ENCODE data around the gene VWC2L.

VWC2L gene

GRCh38 chr2:214545898-214546542 is 135.2 kb downstream of the VWC2L start:
- no peak overlapping the region for H3K4me2 ChIP-seq
- no peaks in the 10 kb centered on the region for H4K20me1 ChIP-seq
- peaks cover 0 to 8% (median 0%) of the 10 kb centered on the region in 10 experiments; a peak in 7 of 20 replicates for H3K4me1 ChIP-seq
- H3K9me3 ChIP-seq (replicated peaks in 1 of 11) = no peaks in the 10 kb centered on the region
- no peaks in the 10 kb centered on the region for H3K36me3 ChIP-seq
- no peak overlapping the region for H3K9ac ChIP-seq
- H3K4me3 ChIP-seq = no peak overlapping the region
- H3K27me3 ChIP-seq = no peaks in the 10 kb centered on the region
- no peak for TF ChIP-seq Cebpa-rat (IDR thresholded peaks at IDR 0.05)
- no peak overlapping the region for H3K27ac ChIP-seq

GRCh38 chr2:214547931-214548330 is 137.1 kb downstream of the VWC2L start:
- Histone ChIP-seq H3K9ac (no peak overlapping the region), H3K4me1 (peaks cover 0 to 15% (median 0%) of the 10 kb centered on the region in 10 experiments; a peak in 7 of 20 replicates), H3K9me3 (replicated peaks in 1 of 11) (no peaks in the 10 kb centered on the region), H3K27me3 (no peaks in the 10 kb centered on the region), H3K4me2 (no peak overlapping the region), H3K27ac (no peak overlapping the region), H3K4me3 (no peak overlapping the region), H4K20me1 (no peaks in the 10 kb centered on the region), H3K36me3 (no peaks in the 10 kb centered on the region)
- no peak for TF ChIP-seq Cebpa-rat (IDR thresholded peaks at IDR 0.05)

- Histone ChIP-seq H3K36me3 (no peaks in the 10 kb centered on the region), H3K9ac (no peak overlapping the region), H3K27me3 (no peaks in the 10 kb centered on the region), H4K20me1 (no peaks in the 10 kb centered on the region), H3K4me3 (no peak overlapping the region), H3K4me1 (peaks cover 0 to 15% (median 0%) of the 10 kb centered on the region in 10 experiments; a peak in 7 of 20 replicates), H3K9me3 (replicated peaks in 1 of 11) (no peaks in the 10 kb centered on the region), H3K4me2 (0 out of 22 replicates have a peak overlapping the region, but pooled peaks of 1 of the 11 experiments have one; percentile 40), H3K27ac (no peak overlapping the region)
- TF ChIP-seq Cebpa-rat (IDR thresholded peaks at IDR 0.05) = no peak
Measured at GRCh38 chr2:214549946-214550345, 139.1 kb downstream of the VWC2L start.

GRCh38 chr2:214550786-214551185 is 139.9 kb downstream of the VWC2L start:
- Histone ChIP-seq H3K4me3 (no peak overlapping the region), H4K20me1 (no peaks in the 10 kb centered on the region), H3K36me3 (no peaks in the 10 kb centered on the region), H3K4me2 (peak overlapping the region in 3 of 11 experiments; percentile 14 to 40 (median 28); a peak in 5 of 22 replicates), H3K9me3 (replicated peaks in 1 of 11) (no peaks in the 10 kb centered on the region), H3K27me3 (no peaks in the 10 kb centered on the region), H3K9ac (no peak overlapping the region), H3K27ac (no peak overlapping the region), H3K4me1 (peaks cover 0 to 15% (median 0%) of the 10 kb centered on the region in 10 experiments; a peak in 7 of 20 replicates)
- TF ChIP-seq Cebpa-rat (IDR thresholded peaks at IDR 0.05) = no peak

- H3K4me2 ChIP-seq = no peak overlapping the region
- peaks cover 0 to 16% (median 0%) of the 10 kb centered on the region in 10 experiments; a peak in 5 of 20 replicates for H3K4me1 ChIP-seq
- no peak for TF ChIP-seq Cebpa-rat (IDR thresholded peaks at IDR 0.05)
- no peaks in the 10 kb centered on the region for H3K27me3 ChIP-seq
- no peak overlapping the region for H3K27ac ChIP-seq
- H3K36me3 ChIP-seq = no peaks in the 10 kb centered on the region
- peaks cover 0 to 5% (median 0%) of the 10 kb centered on the region in 11 experiments; a peak in 1 of 22 replicates for H3K9me3 ChIP-seq (replicated peaks in 1 of 11)
- no peaks in the 10 kb centered on the region for H4K20me1 ChIP-seq
- no peak overlapping the region for H3K9ac ChIP-seq
- H3K4me3 ChIP-seq = no peak overlapping the region
Measured at GRCh38 chr2:214557884-214558283, 147.0 kb downstream of the VWC2L start.

- Histone ChIP-seq H4K20me1 (no peaks in the 10 kb centered on the region), H3K9ac (no peak overlapping the region), H3K4me2 (no peak overlapping the region), H3K9me3 (replicated peaks in 1 of 11) (peaks cover 0 to 5% (median 0%) of the 10 kb centered on the region in 11 experiments; a peak in 1 of 22 replicates), H3K27me3 (no peaks in the 10 kb centered on the region), H3K4me1 (peaks cover 0 to 16% (median 0%) of the 10 kb centered on the region in 10 experiments; a peak in 5 of 20 replicates), H3K4me3 (no peak overlapping the region), H3K27ac (no peak overlapping the region), H3K36me3 (no peaks in the 10 kb centered on the region)
- no peak for TF ChIP-seq Cebpa-rat (IDR thresholded peaks at IDR 0.05)
Measured at GRCh38 chr2:214558341-214558740, 147.5 kb downstream of the VWC2L start.

GRCh38 chr2:214560176-214560575 is 149.3 kb downstream of the VWC2L start:
- Histone ChIP-seq H3K36me3 (no peaks in the 10 kb centered on the region), H3K9ac (no peak overlapping the region), H3K27ac (no peak overlapping the region), H3K4me1 (peaks cover 0 to 16% (median 0%) of the 10 kb centered on the region in 10 experiments; a peak in 5 of 20 replicates), H4K20me1 (no peaks in the 10 kb centered on the region), H3K4me2 (peak overlapping the region in 1 of 11 experiments; percentile 27; a peak in 1 of 22 replicates), H3K4me3 (no peak overlapping the region), H3K9me3 (replicated peaks in 1 of 11) (peaks cover 0 to 5% (median 0%) of the 10 kb centered on the region in 11 experiments; a peak in 1 of 22 replicates), H3K27me3 (no peaks in the 10 kb centered on the region)
- TF ChIP-seq Cebpa-rat (IDR thresholded peaks at IDR 0.05) = no peak

GRCh38 chr2:214560618-214561190 is 149.8 kb downstream of the VWC2L start:
- no peak for TF ChIP-seq Cebpa-rat (IDR thresholded peaks at IDR 0.05)
- H3K4me3 ChIP-seq = no peak overlapping the region
- peaks cover 0 to 16% (median 0%) of the 10 kb centered on the region in 10 experiments; a peak in 5 of 20 replicates for H3K4me1 ChIP-seq
- no peak overlapping the region for H3K27ac ChIP-seq
- peaks cover 0 to 5% (median 0%) of the 10 kb centered on the region in 11 experiments; a peak in 1 of 22 replicates for H3K9me3 ChIP-seq (replicated peaks in 1 of 11)
- H3K36me3 ChIP-seq = no peaks in the 10 kb centered on the region
- no peak overlapping the region for H3K9ac ChIP-seq
- no peaks in the 10 kb centered on the region for H3K27me3 ChIP-seq
- no peaks in the 10 kb centered on the region for H4K20me1 ChIP-seq
- peak overlapping the region in 1 of 11 experiments; percentile 27; a peak in 1 of 22 replicates for H3K4me2 ChIP-seq

- peaks cover 0 to 5% (median 0%) of the 10 kb centered on the region in 10 experiments; a peak in 2 of 20 replicates for H3K4me1 ChIP-seq
- no peak overlapping the region for H3K27ac ChIP-seq
- H3K9ac ChIP-seq = no peak overlapping the region
- no peak overlapping the region for H3K4me3 ChIP-seq
- no peaks in the 10 kb centered on the region for H3K27me3 ChIP-seq
- TF ChIP-seq Cebpa-rat (IDR thresholded peaks at IDR 0.05) = no peak
- H4K20me1 ChIP-seq = no peaks in the 10 kb centered on the region
- peaks cover 0 to 11% (median 4%) of the 10 kb centered on the region in 11 experiments; a peak in 7 of 22 replicates for H3K9me3 ChIP-seq (replicated peaks in 1 of 11)
- no peaks in the 10 kb centered on the region for H3K36me3 ChIP-seq
- no peak overlapping the region for H3K4me2 ChIP-seq
Measured at GRCh38 chr2:214565246-214565645, 154.4 kb downstream of the VWC2L start.
